ENCODE measurements around the gene LMO7. TPM values are rescaled to one million over a fixed set of nuclear protein-coding genes. Genes with fewer than 3 reads are reported as not detected.

The LMO7 gene
- total RNA-seq, 1 donor from 2014 or later = 73.3 TPM

DNA sequence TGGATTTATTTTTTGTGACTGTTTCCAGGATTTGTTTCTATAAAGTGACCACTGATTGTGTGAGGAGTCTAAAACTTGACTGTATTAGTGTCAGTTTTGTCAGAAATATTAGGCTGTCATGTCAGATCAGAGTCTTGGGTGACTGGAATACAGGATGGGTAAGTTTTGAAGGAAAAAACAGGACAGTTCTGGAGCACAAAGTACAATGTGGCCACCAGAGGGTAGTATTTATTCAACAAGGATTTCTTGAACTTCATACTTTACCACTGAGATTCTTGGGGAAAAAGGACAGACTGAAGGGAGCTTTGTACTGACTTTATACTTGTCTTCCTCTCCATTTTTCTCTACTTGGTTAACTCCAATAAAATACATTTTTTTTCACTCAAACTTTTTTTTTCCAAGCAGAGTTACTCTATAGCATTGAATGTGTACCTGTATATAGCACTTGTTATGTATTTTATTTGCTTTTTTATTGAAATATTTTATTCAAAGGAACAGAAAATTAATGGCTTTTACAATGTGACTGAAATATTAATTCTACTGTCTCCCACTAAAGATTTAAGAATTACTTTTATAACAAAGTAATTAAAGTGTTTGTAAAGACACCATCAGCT, 51.1 kb downstream of the LMO7 start:
- no peak overlapping the region for H3K27ac Mint-ChIP-seq
- no peaks in the 10 kb centered on the region for H3K36me3 Mint-ChIP-seq
- TF ChIP-seq, protein P1, sequence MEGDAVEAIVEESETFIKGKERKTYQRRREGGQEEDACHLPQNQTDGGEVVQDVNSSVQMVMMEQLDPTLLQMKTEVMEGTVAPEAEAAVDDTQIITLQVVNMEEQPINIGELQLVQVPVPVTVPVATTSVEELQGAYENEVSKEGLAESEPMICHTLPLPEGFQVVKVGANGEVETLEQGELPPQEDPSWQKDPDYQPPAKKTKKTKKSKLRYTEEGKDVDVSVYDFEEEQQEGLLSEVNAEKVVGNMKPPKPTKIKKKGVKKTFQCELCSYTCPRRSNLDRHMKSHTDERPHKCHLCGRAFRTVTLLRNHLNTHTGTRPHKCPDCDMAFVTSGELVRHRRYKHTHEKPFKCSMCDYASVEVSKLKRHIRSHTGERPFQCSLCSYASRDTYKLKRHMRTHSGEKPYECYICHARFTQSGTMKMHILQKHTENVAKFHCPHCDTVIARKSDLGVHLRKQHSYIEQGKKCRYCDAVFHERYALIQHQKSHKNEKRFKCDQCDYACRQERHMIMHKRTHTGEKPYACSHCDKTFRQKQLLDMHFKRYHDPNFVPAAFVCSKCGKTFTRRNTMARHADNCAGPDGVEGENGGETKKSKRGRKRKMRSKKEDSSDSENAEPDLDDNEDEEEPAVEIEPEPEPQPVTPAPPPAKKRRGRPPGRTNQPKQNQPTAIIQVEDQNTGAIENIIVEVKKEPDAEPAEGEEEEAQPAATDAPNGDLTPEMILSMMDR (conservative IDR thresholded peaks at IDR 0.05) = peak; percentile 72
- no peak for DNase-seq (ENCODE audit: extremely low spot score, unreplicated experiment)
- no peak overlapping the region for H3K4me3 Mint-ChIP-seq
- no peaks in the 10 kb centered on the region for H3K27me3 Mint-ChIP-seq
- H3K4me1 Mint-ChIP-seq (ENCODE audit: unreplicated experiment) = peaks cover 15% of the 10 kb centered on the region
- peaks cover 11% of the 10 kb centered on the region for H3K9me3 Mint-ChIP-seq

DNA sequence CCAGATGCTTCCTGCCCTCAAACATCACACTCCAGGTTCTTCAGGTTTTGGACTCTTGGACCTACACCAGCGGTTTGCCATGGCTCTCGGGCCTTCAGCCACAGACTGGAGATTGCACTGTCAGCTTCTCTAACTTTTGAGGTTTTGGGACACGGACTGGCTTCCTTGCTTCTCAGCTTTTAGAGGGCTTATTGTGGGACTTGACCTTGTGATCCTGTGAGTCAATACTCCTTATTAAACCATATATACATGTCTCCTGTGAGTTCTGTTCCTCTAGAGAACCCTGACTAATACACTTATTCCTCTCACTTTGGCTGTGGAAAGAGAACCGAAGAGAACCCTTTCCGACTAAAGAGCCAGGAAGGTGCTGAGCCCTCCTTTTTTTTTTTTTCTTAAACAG, 53.6 kb downstream of the LMO7 start:
- DNase-seq (ENCODE audit: extremely low spot score, unreplicated experiment) = no peak
- Mint-ChIP-seq H3K36me3 (no peaks in the 10 kb centered on the region), H3K27ac (no peak overlapping the region), H3K4me1 (ENCODE audit: unreplicated experiment) (peaks cover 29% of the 10 kb centered on the region), H3K27me3 (no peaks in the 10 kb centered on the region), H3K9me3 (peaks cover 11% of the 10 kb centered on the region), H3K4me3 (no peak overlapping the region)
- TF ChIP-seq, protein P1 (conservative IDR thresholded peaks at IDR 0.05) = no peak

DNA sequence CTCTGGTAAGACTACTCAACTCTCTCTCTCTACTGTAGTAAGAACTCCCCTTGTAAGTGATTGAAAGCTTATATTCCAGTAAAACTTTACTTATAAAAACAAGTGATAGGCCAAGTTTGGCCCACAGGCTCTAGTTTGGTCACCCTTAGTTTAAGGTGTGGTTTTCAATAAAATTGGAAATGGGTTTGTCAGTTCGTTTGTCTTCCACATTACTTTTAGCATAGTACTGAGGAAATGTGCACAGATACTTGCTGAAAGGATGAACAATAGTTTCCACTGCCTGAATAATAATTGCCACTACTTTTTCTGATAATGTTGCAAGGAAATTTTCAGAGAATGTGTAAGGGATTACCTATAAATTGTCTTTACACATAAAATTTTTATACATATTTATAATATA, 54.5 kb downstream of the LMO7 start:
- Mint-ChIP-seq H3K9me3 (peaks cover 7% of the 10 kb centered on the region), H3K4me3 (no peak overlapping the region), H3K27me3 (no peaks in the 10 kb centered on the region), H3K27ac (no peak overlapping the region), H3K36me3 (no peaks in the 10 kb centered on the region), H3K4me1 (ENCODE audit: unreplicated experiment) (peaks cover 29% of the 10 kb centered on the region)
- TF ChIP-seq, protein P1 (conservative IDR thresholded peaks at IDR 0.05) = no peak
- no peak for DNase-seq (ENCODE audit: extremely low spot score, unreplicated experiment)

DNA sequence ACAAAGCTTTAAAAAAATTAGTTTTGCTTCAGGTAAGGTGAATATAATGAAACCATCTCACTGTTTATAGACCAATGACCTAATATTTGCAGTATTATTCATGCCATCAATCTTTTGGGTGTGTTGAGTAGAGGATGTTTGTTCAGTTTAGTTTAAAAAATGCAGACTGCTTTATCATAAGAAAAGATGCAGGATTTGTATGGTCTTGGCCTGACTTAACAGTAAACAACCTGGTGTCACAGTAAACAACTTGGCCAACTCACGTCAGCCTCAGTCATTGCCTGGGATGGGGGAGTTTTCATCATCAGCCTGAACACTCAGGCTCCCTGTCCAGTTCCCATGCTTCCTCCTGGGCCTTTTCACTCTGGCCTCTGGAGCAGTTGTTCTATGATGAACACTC, 55.1 kb downstream of the LMO7 start:
- Mint-ChIP-seq H3K4me3 (no peak overlapping the region), H3K27ac (peak overlapping the region; percentile 51), H3K27me3 (no peaks in the 10 kb centered on the region), H3K36me3 (no peaks in the 10 kb centered on the region), H3K9me3 (peaks cover 6% of the 10 kb centered on the region), H3K4me1 (ENCODE audit: unreplicated experiment) (peaks cover 33% of the 10 kb centered on the region)
- no peak for DNase-seq (ENCODE audit: extremely low spot score, unreplicated experiment)
- TF ChIP-seq, protein P1 (conservative IDR thresholded peaks at IDR 0.05) = no peak

DNA sequence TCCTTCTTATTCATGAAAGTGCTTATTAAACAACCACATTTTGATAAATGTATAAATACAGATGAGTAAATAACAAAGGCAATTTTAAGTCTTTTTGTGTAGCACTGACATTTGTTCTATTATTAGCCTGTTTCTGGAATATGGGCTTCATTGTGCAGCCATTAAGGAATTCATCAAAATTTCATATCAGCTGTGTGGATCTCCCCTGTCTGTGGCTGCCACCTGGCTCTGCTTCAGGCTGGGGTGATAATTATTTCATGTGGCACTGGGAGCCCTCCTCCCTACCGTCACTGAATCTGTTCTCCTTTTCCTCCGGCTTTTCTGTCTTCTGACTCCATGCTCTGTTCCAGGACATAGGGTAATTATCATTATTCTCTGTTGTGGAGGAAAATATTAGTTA, 57.1 kb downstream of the LMO7 start:
- H3K4me3 Mint-ChIP-seq = peak overlapping the region; percentile 6
- H3K27me3 Mint-ChIP-seq = no peaks in the 10 kb centered on the region
- H3K9me3 Mint-ChIP-seq = peaks cover 6% of the 10 kb centered on the region
- no peak for DNase-seq (ENCODE audit: extremely low spot score, unreplicated experiment)
- peaks cover 33% of the 10 kb centered on the region for H3K4me1 Mint-ChIP-seq (ENCODE audit: unreplicated experiment)
- no peak overlapping the region for H3K27ac Mint-ChIP-seq
- no peaks in the 10 kb centered on the region for H3K36me3 Mint-ChIP-seq
- TF ChIP-seq, protein P1 (conservative IDR thresholded peaks at IDR 0.05) = no peak
